ENCODE results near the gene ENOX1. TPM values are rescaled to one million over a fixed set of nuclear protein-coding genes. Genes with fewer than 3 reads are reported as not detected.

The ENOX1 gene
- total and polyA plus RNA-seq, 2 of the 8 experiments (the other 6 are each of a cell fraction or from before 2014, with no cell fraction given): 0.23 to 0.37 TPM

- TF ChIP-seq CHD7 (IDR thresholded peaks at IDR 0.05; ENCODE audit: insufficient replicate concordance, low read length): no peak
- no peak for TF ChIP-seq POU5F1 (IDR thresholded peaks at IDR 0.05; ENCODE audit: low read depth, low read length)
Observed at GRCh38 chr13:43441464-43441863, 345.3 kb downstream of the ENOX1 start (continued).

Data from H1 (cell line).